Activated B cell treated with CpG ODN at 0.5 μM for 24 hours (primary cell): ENCODE measurements around the gene UBA6. TPM values are rescaled to one million over a fixed set of nuclear protein-coding genes. Genes with fewer than 3 reads are reported as not detected.

Experiments used
- ATAC-seq: fragments of 200-7000 bp; cut with Tn5 transposase; one replicate; pipeline ENCODE4 v1.10.0; 2021; ENCODE audit warnings: low read depth, mild to moderate bottlenecking, moderate library complexity
- CTCF ChIA-PET: fragments of 350-600 bp; sonication (Branson Sonifier 250); formaldehyde crosslinking; loops from one replicate; lab custom pipeline; 2021; ENCODE audit warnings: antibody characterized with exemption; lab: Charles Lee
- POLR2A ChIA-PET: fragments of 350-600 bp; sonication (Branson Sonifier 250); formaldehyde crosslinking; loops from one replicate; lab custom pipeline; 2021; ENCODE audit warnings: antibody characterized with exemption; lab: Charles Lee
- DNase-seq: peaks from one replicate; pipeline ENCODE4 v3.0.0; 2022
- H3K27ac Mint-ChIP-seq: one replicate; pipeline ENCODE4 v1.8.0; 2020; ENCODE audit warnings: mixed read lengths
- H3K27me3 Mint-ChIP-seq: one replicate; pipeline ENCODE4 v1.8.0; 2021; ENCODE audit warnings: mixed read lengths
- H3K36me3 Mint-ChIP-seq: one replicate; pipeline ENCODE4 v1.8.0; 2021; ENCODE audit warnings: low read depth, mixed read lengths
- H3K4me1 Mint-ChIP-seq: one replicate; pipeline ENCODE4 v1.8.0; 2021; ENCODE audit warnings: mixed read lengths
- H3K4me3 Mint-ChIP-seq: one replicate; pipeline ENCODE4 v1.8.0; 2020; ENCODE audit warnings: mild to moderate bottlenecking, mixed read lengths
- H3K9me3 Mint-ChIP-seq: one replicate; pipeline ENCODE4 v1.8.0; 2020; ENCODE audit warnings: mixed read lengths
- intact Hi-C: fragments of 100-400 bp; cut with micrococcal nuclease; formaldehyde crosslinking; loops from one replicate; pipeline ENCODE4 v1.15.1; 2024
- total RNA-seq: library from RNA; stranded (reverse); gene quantifications from 2 replicates; pipeline ENCODE4 v1.2.3, GENCODE V29; 2022
- TF ChIP-seq, protein P1 (sequence below): fragments of 200-600 bp; IDR thresholded peaks from one replicate; pipeline ENCODE4 v1.8.0; 2022; ENCODE audit warnings: antibody characterized with exemption, mild to moderate bottlenecking

UBA6 gene
- total RNA-seq, 1 donor from 2014 or later, result 70.4 TPM

DNA sequence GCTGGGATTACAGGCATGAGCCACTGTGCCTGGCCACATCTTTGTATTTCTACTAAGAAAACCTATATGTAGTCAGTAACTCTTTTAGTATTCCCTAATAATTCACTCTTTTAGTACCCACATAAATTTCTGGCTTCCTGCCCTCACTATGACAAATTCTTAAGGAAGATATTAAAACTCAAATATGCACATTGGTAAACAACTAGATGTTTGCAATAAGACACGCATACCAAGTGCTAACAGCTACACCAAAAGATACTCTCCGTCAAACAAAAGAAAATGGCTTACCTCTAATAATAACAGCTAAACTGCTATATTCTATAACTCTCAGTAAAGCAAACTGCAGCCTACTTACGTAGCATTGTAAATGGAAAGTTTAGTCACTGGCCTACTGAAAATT, 6.3 kb downstream of the UBA6 start:
- intact Hi-C loops, result no loop called here
- ATAC-seq, result no peak
- Mint-ChIP-seq H3K36me3 (peaks cover 53% of the 10 kb centered on the region), H3K4me3 (no peak overlapping the region), H3K27ac (no peak overlapping the region), H3K9me3 (no peaks in the 10 kb centered on the region), H3K27me3 (no peaks in the 10 kb centered on the region), H3K4me1 (peaks cover 24% of the 10 kb centered on the region)
- ChIA-PET CTCF (no interaction called here), POLR2A (interaction anchor here (0.7 kb wide), 1 partner anchor 298 kb away, joined by 5 read pairs; no protein-coding TSS in a partner anchor)
- TF ChIP-seq, protein P1, sequence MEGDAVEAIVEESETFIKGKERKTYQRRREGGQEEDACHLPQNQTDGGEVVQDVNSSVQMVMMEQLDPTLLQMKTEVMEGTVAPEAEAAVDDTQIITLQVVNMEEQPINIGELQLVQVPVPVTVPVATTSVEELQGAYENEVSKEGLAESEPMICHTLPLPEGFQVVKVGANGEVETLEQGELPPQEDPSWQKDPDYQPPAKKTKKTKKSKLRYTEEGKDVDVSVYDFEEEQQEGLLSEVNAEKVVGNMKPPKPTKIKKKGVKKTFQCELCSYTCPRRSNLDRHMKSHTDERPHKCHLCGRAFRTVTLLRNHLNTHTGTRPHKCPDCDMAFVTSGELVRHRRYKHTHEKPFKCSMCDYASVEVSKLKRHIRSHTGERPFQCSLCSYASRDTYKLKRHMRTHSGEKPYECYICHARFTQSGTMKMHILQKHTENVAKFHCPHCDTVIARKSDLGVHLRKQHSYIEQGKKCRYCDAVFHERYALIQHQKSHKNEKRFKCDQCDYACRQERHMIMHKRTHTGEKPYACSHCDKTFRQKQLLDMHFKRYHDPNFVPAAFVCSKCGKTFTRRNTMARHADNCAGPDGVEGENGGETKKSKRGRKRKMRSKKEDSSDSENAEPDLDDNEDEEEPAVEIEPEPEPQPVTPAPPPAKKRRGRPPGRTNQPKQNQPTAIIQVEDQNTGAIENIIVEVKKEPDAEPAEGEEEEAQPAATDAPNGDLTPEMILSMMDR, result no peak
- DNase-seq, result no peak

- POLR2A ChIA-PET, result no interaction called here
- Mint-ChIP-seq H3K9me3 (no peaks in the 10 kb centered on the region), H3K27me3 (no peaks in the 10 kb centered on the region), H3K4me1 (peaks cover 8% of the 10 kb centered on the region), H3K36me3 (peaks cover 60% of the 10 kb centered on the region), H3K27ac (no peak overlapping the region), H3K4me3 (no peak overlapping the region)
- CTCF ChIA-PET, result no interaction called here
- TF ChIP-seq, protein P1, result no peak
- no peak for ATAC-seq
- intact Hi-C loops, result no loop called here
- DNase-seq, result no peak
Observed at GRCh38 chr4:67691328-67691727, 9.6 kb downstream of the UBA6 start.

DNA sequence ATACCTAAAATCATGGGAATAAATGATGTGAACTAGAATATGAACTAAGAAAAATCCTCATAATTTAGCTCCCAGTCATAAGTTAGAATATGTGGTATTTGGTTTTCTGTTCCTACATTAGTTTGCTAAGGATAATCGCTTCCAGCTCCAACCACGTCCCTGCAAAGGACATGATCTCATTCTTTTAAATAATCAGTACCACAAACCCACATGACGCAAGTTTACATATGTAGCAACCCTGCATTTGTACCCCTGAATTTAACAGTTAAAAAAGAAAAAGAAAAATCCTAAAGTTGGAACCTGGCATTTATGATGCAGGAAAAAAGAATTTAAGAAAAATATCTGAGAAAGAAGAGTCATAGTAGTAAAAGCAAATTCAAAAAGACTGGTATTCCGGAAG, 13.3 kb downstream of the UBA6 start:
- H3K27me3 Mint-ChIP-seq, result no peaks in the 10 kb centered on the region

DNA sequence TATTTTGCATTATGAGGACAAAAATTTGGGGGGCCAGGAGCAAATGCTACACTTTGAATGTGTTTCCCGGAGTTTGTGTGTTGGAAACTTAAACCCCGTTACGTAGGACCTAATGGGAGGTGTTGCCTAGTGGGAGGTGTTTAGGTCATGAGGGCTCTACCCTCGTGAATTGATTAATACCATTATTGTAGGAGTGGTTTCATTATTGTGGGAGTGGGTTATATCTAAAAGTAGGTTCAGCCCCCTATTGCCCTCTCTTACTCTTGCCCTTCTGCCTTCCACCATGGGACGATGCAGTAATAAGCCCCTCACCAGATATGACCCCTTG, 15.5 kb downstream of the UBA6 start:
- CTCF ChIA-PET, result no interaction called here
- H3K27ac Mint-ChIP-seq, result no peak overlapping the region
- POLR2A ChIA-PET, result no interaction called here
- no peak overlapping the region for H3K4me3 Mint-ChIP-seq
- H3K36me3 Mint-ChIP-seq, result peaks cover 46% of the 10 kb centered on the region
- H3K4me1 Mint-ChIP-seq, result peaks cover under 1% of the 10 kb centered on the region
- DNase-seq, result no peak
- intact Hi-C loops, result loop anchor here (5.0 kb wide), 1 partner anchor 53 kb away; no protein-coding TSS in a partner anchor
- no peaks in the 10 kb centered on the region for H3K9me3 Mint-ChIP-seq
- H3K27me3 Mint-ChIP-seq, result no peaks in the 10 kb centered on the region
- TF ChIP-seq, protein P1, result no peak
- no peak for ATAC-seq

More for the DNA sequence above, 13.3 kb downstream of the UBA6 start:
- peaks cover 3% of the 10 kb centered on the region for H3K4me1 Mint-ChIP-seq
- intact Hi-C loops, result loop anchor here (5.0 kb wide), 1 partner anchor 55 kb away; no protein-coding TSS in a partner anchor
- H3K27ac Mint-ChIP-seq, result no peak overlapping the region
- POLR2A ChIA-PET, result no interaction called here
- H3K9me3 Mint-ChIP-seq, result no peaks in the 10 kb centered on the region
- H3K36me3 Mint-ChIP-seq, result peaks cover 52% of the 10 kb centered on the region
- ATAC-seq, result no peak
- no peak for DNase-seq
- CTCF ChIA-PET, result interaction anchor here (1.3 kb wide), 1 partner anchor 13 kb away, joined by 3 read pairs; the partner anchor contains the start of gene UBA6
- TF ChIP-seq, protein P1, result no peak
- H3K4me3 Mint-ChIP-seq, result no peak overlapping the region

- Mint-ChIP-seq H3K9me3 (no peaks in the 10 kb centered on the region), H3K4me1 (no peaks in the 10 kb centered on the region), H3K27ac (no peak overlapping the region), H3K27me3 (no peaks in the 10 kb centered on the region), H3K36me3 (peaks cover 44% of the 10 kb centered on the region), H3K4me3 (no peak overlapping the region)
- ChIA-PET POLR2A (no interaction called here), CTCF (no interaction called here)
- intact Hi-C loops, result loop anchor here (5.0 kb wide), 1 partner anchor 53 kb away; no protein-coding TSS in a partner anchor
- no peak for DNase-seq
- ATAC-seq, result no peak
- TF ChIP-seq, protein P1, result no peak
Observed at GRCh38 chr4:67684839-67685531, 16.0 kb downstream of the UBA6 start.
